H9 (cell line): ENCODE results near the gene PLEK2. TPM values are rescaled to one million over a fixed set of nuclear protein-coding genes. Genes with fewer than 3 reads are reported as not detected.

Source experiments
- DNase-seq: peaks from one replicate; pipeline ENCODE4 v3.0.0-alpha.2; 2017
- H2AFZ ChIP-seq: one replicate; pipeline ENCODE4 v1.6.1; 2013; ENCODE audit warnings: mild to moderate bottlenecking, low read length, control low read depth, moderate library complexity
- H2AK5ac ChIP-seq: 2 replicates; pipeline ENCODE4 v1.6.1; 2013; ENCODE audit warnings: low read length, control low read depth, mixed read lengths; ENCODE audit not compliant: insufficient read length
- H2BK120ac ChIP-seq: one replicate; pipeline ENCODE4 v1.6.1; 2013; ENCODE audit warnings: low read depth, mild to moderate bottlenecking, low read length, control low read depth, inconsistent platforms; ENCODE audit not compliant: poor library complexity, severe bottlenecking
- H2BK12ac ChIP-seq: 2 replicates; pipeline ENCODE4 v1.6.1; 2013; ENCODE audit warnings: low read length, control low read depth, mixed read lengths, low read depth; ENCODE audit not compliant: insufficient read length
- H2BK15ac ChIP-seq: 2 replicates; pipeline ENCODE4 v1.6.1; 2013; ENCODE audit warnings: low read depth, low read length, control low read depth
- H2BK20ac ChIP-seq: one replicate; pipeline ENCODE4 v1.6.1; 2013; ENCODE audit warnings: low read depth, mild to moderate bottlenecking, low read length, control low read depth, inconsistent platforms; ENCODE audit not compliant: poor library complexity, severe bottlenecking
- H2BK5ac ChIP-seq: 2 replicates; pipeline ENCODE4 v1.6.1; 2013; ENCODE audit warnings: low read length, control low read depth, mixed read lengths; ENCODE audit not compliant: insufficient read length
- H3K14ac ChIP-seq: 2 replicates; pipeline ENCODE4 v1.6.1; 2013; ENCODE audit warnings: low read length, control low read depth; ENCODE audit not compliant: insufficient read depth
- H3K18ac ChIP-seq: 2 replicates; pipeline ENCODE4 v1.6.1; 2013; ENCODE audit warnings: low read depth, mild to moderate bottlenecking, mixed read lengths, low read length, control low read depth; ENCODE audit not compliant: insufficient read length
- H3K23ac ChIP-seq: 2 replicates; pipeline ENCODE4 v1.6.1; 2013; ENCODE audit warnings: low read length, control low read depth, mixed read lengths, low read depth; ENCODE audit not compliant: insufficient read length
- H3K23me2 ChIP-seq: 2 replicates; pipeline ENCODE4 v1.6.1; 2013; ENCODE audit warnings: low read depth, mild to moderate bottlenecking, mixed read lengths, low read length, control low read depth; ENCODE audit not compliant: insufficient read length, poor library complexity, severe bottlenecking
- H3K27ac ChIP-seq: 2 replicates; pipeline ENCODE4 v1.5.1; 2013; ENCODE audit warnings: low read length, control low read depth, mixed read lengths, low read depth; ENCODE audit not compliant: insufficient read length
- H3K27me3 ChIP-seq: 2 replicates; pipeline ENCODE4 v1.6.1; 2013; ENCODE audit warnings: low read length, control low read depth, inconsistent platforms; ENCODE audit not compliant: insufficient read depth
- H3K4ac ChIP-seq: 2 replicates; pipeline ENCODE4 v1.6.1; 2013; ENCODE audit warnings: low read depth, mild to moderate bottlenecking, control low read depth, inconsistent platforms, low read length, moderate library complexity
- H3K4me1 ChIP-seq: 2 replicates; pipeline ENCODE4 v1.6.1; 2013; ENCODE audit warnings: low read length, control low read depth, inconsistent platforms; ENCODE audit not compliant: insufficient read depth
- H3K4me2 ChIP-seq: 2 replicates; pipeline ENCODE4 v1.6.1; 2013; ENCODE audit warnings: low read length, control low read depth, mixed read lengths; ENCODE audit not compliant: insufficient read length, insufficient read depth
- H3K56ac ChIP-seq: 2 replicates; pipeline ENCODE4 v1.6.1; 2013; ENCODE audit warnings: low read depth, mild to moderate bottlenecking, mixed read lengths, low read length, control low read depth; ENCODE audit not compliant: insufficient read length
- H3K79me1 ChIP-seq: 2 replicates; pipeline ENCODE4 v1.6.1; 2013; ENCODE audit warnings: low read depth, mild to moderate bottlenecking, moderate library complexity, low read length, control low read depth, inconsistent platforms; ENCODE audit not compliant: insufficient read depth, poor library complexity, severe bottlenecking
- H3K79me2 ChIP-seq: 2 replicates; pipeline ENCODE4 v1.6.1; 2013; ENCODE audit warnings: low read length, control low read depth, inconsistent platforms; ENCODE audit not compliant: insufficient read depth
- H3K9ac ChIP-seq: 2 replicates; pipeline ENCODE4 v1.6.1; 2013; ENCODE audit warnings: low read length, control low read depth, mixed read lengths; ENCODE audit not compliant: insufficient read length; ENCODE audit errors: extremely low read depth
- H3K9me3 ChIP-seq: one replicate; pipeline ENCODE4 v1.6.1; 2013; ENCODE audit warnings: low read depth, low read length, inconsistent platforms; ENCODE audit not compliant: control insufficient read depth
- H3T11ph ChIP-seq: one replicate; pipeline ENCODE4 v1.6.1; 2013; ENCODE audit warnings: mild to moderate bottlenecking, low read length, control low read depth, inconsistent platforms
- H4K20me1 ChIP-seq: one replicate; pipeline ENCODE4 v1.6.1; 2013; ENCODE audit not compliant: control insufficient read depth, insufficient read length, insufficient read depth
- H4K5ac ChIP-seq: 2 replicates; pipeline ENCODE4 v1.6.1; 2013; ENCODE audit warnings: low read depth, mild to moderate bottlenecking, mixed read lengths, low read length, control low read depth; ENCODE audit not compliant: insufficient read length
- H4K8ac ChIP-seq: replicated peaks from 2 replicates; pipeline ENCODE4 v1.6.1; 2013; ENCODE audit warnings: low read length, control low read depth, mixed read lengths, low read depth; ENCODE audit not compliant: insufficient read length
- H4K91ac ChIP-seq: 2 replicates; pipeline ENCODE4 v1.6.1; 2013; ENCODE audit warnings: low read depth, mild to moderate bottlenecking, moderate library complexity, mixed read lengths, low read length, control low read depth; ENCODE audit not compliant: insufficient read length
- H3K27ac Mint-ChIP-seq, 3 experiments: 2 replicates in 2 of 3; 3 replicates in 1 of 3; pipeline ENCODE4 v1.8.0; 2020 to 2021; ENCODE audit warnings: mixed read lengths in 3 of 3, mild to moderate bottlenecking in 1 of 3, moderate library complexity in 1 of 3
- H3K27me3 Mint-ChIP-seq: 2 replicates; pipeline ENCODE4 v1.8.0; 2021; ENCODE audit warnings: low read depth, mild to moderate bottlenecking, moderate library complexity, mixed read lengths
- H3K36me3 Mint-ChIP-seq, 3 experiments: 2 replicates in 2 of 3; 3 replicates in 1 of 3; pipeline ENCODE4 v1.8.0; 2020 to 2021; ENCODE audit warnings: low read depth in 3 of 3, mixed read lengths in 3 of 3; ENCODE audit not compliant: insufficient read depth in 1 of 3
- H3K4me1 Mint-ChIP-seq, 2 experiments: 2 replicates each; pipeline ENCODE4 v1.8.0; 2020; ENCODE audit warnings: mixed read lengths in 2 of 2
- H3K4me3 Mint-ChIP-seq, 2 experiments: 2 replicates in 1 of 2; 3 replicates in 1 of 2; pipeline ENCODE4 v1.8.0; 2020 to 2021; ENCODE audit warnings: mild to moderate bottlenecking in 2 of 2, mixed read lengths in 2 of 2, moderate library complexity in 1 of 2
- H3K9me3 Mint-ChIP-seq, 2 experiments: 2 replicates in 1 of 2; 3 replicates in 1 of 2; pipeline ENCODE4 v1.8.0; 2020; ENCODE audit warnings: mild to moderate bottlenecking in 2 of 2, mixed read lengths in 2 of 2, moderate library complexity in 1 of 2
- CTCF ChIP-seq: fragments of 200-600 bp; sonication (generic); conservative IDR thresholded peaks from 3 replicates; pipeline ENCODE4 v1.8.0; 2021; ENCODE audit warnings: antibody characterized with exemption, mild to moderate bottlenecking
- WGBS: extraction: QIAGEN DNeasy Blood & Tissue Kit; methylation state at CpG from one replicate; pipeline ENCODE4 v1.1.7; 2013; ENCODE audit warnings: missing lambda C conversion rate, low lambda C conversion rate, mixed read lengths; ENCODE audit not compliant: insufficient read length; ENCODE audit errors: extremely low coverage; 5-methylcytosine and 5-hydroxymethylcytosine counted together
- total RNA-seq: library from RNA; stranded (reverse); gene quantifications from 2 replicates; pipeline ENCODE4 v1.2.1, GENCODE V29; 2021

Gene PLEK2
- total RNA-seq, 1 experiment from 2014 or later, result not detected

DNA sequence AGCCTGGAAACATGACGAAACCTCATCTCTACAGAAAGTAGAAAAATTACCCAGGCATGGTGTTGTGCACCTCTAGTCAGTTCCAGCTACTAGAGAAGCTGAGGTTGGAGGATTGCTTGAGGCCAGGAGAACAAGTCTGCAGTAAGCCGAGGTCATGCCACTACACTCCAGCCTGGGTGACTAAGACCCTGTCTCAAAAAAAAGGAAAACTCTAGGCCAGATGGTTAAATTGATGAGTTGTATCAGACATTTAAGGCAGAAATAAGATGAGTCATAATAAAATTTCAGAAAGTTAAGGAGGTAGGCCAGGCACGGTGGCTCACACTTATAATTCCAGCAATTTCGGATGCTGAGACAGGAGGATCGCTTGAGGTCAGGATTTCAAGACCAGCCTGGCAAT lies 41.1 kb downstream of the PLEK2 start:
- H3K9me3 Mint-ChIP-seq, result no peaks in the 10 kb centered on the region
- H3K4me3 Mint-ChIP-seq, result no peak overlapping the region

More for the DNA sequence above, 41.1 kb downstream of the PLEK2 start:
- no peak overlapping the region for H3K4me2 ChIP-seq
- no peaks in the 10 kb centered on the region for H3K27me3 ChIP-seq
- Mint-ChIP-seq H3K27ac (peak overlapping the region in 2 of 3 experiments; percentile 19 to 70; a peak in 3 of 7 replicates), H3K4me1 (no peaks in the 10 kb centered on the region), H3K27me3 (no peaks in the 10 kb centered on the region), H3K36me3 (peaks cover 31 to 93% (median 76%) of the 10 kb centered on the region in 3 experiments; a peak in 6 of 7 replicates)
- H3K23ac ChIP-seq, result no peak overlapping the region
- no peak overlapping the region for H2BK120ac ChIP-seq
- H4K91ac ChIP-seq, result no peak overlapping the region
- no peak overlapping the region for H2AFZ ChIP-seq
- no peak overlapping the region for H3K4ac ChIP-seq
- no peak overlapping the region for H2BK15ac ChIP-seq
- H3K14ac ChIP-seq, result no peak overlapping the region
- no peaks in the 10 kb centered on the region for H3K23me2 ChIP-seq
- no peaks in the 10 kb centered on the region for H3K79me1 ChIP-seq
- H3K9me3 ChIP-seq, result no peaks in the 10 kb centered on the region
- no peak overlapping the region for H2BK20ac ChIP-seq
- H3K4me1 ChIP-seq, result no peaks in the 10 kb centered on the region
- no peak overlapping the region for H2BK12ac ChIP-seq
- no peak overlapping the region for H3T11ph ChIP-seq
- no CpG with 5 or more reads among the region's 5 CpGs for WGBS
- H4K5ac ChIP-seq, result no peak overlapping the region
- H3K56ac ChIP-seq, result no peak overlapping the region
- no peaks in the 10 kb centered on the region for H4K20me1 ChIP-seq
- DNase-seq, result no peak
- no peak overlapping the region for H3K27ac ChIP-seq
- no peak overlapping the region for H2AK5ac ChIP-seq
- no peak overlapping the region for H2BK5ac ChIP-seq
- no peak overlapping the region for H3K18ac ChIP-seq
- TF ChIP-seq CTCF, result no peak
- no peaks in the 10 kb centered on the region for H3K79me2 ChIP-seq
- H3K9ac ChIP-seq, result no peak overlapping the region
- no peak overlapping the region for H4K8ac ChIP-seq
